GM23248 (cell line): ENCODE data around the gene AMBRA1.

Experiments used
- EZH2 ChIP-seq: fragments of 200-600 bp; sonication (generic); IDR thresholded peaks from 2 replicates; pipeline ENCODE4 v1.6.1; 2018; ENCODE audit warnings: antibody characterized with exemption, mild to moderate bottlenecking; ENCODE audit not compliant: insufficient read depth, poor library complexity, severe bottlenecking
- EZH2phosphoT487 ChIP-seq: fragments of 200-600 bp; sonication (generic); IDR thresholded peaks from 2 replicates; pipeline ENCODE4 v1.6.1; 2018; ENCODE audit warnings: antibody characterized with exemption, moderate library complexity, mild to moderate bottlenecking, low read depth; ENCODE audit not compliant: insufficient read depth

DNA sequence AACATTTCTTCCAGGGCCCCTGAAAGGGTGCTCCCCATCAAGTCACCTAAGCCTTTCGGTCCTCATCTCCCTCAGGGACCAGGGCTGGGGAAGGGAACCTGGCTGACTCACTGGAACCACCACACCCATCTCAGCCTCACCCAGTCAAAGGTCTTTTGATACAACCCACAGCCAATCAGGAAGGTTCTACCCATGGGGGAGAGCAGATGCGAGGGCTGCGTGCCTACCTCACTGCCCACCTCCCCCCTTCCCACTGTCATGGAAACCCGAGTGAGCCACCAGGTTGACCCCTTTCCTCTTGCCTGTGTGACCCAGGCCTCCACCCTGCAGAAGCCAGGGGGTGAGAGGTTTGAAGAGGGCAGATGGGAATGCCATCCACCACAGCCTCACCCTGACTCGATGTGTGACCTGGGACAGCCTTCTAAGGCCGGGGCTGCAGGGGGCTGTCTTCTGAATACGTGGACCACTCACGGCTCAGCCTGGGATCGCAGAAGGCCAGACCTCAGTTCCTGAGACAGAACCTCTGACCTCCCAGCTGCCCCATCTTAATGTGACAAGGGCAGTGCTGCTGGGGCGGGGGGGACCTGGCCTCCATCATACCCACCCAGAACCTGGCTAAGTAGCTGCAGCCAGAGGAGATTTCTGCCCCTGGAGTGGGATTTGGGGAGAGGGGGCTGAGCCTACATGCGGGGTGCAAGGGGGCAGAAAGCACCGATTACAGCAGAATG lies 209.7 kb downstream of the AMBRA1 start:
- TF ChIP-seq EZH2phosphoT487 (no peak), EZH2 (no peak)
